Neuron (in vitro differentiated cells): ENCODE data around the gene PCDHB9.
A peak's percentile ranks its signal among the peaks of the same experiment; 100 is the strongest.
"Not testable (repeated sequence)": the region's sequence is repeated elsewhere in the genome, so short reads cannot be mapped to it uniquely, and the experiment has no call there.

Source experiments
- H2AFZ ChIP-seq: one replicate; pipeline ENCODE4 v1.6.1; 2013; ENCODE audit warnings: low read depth, mild to moderate bottlenecking, inconsistent platforms, low read length, moderate library complexity
- H3K27me3 ChIP-seq: one replicate; pipeline ENCODE4 v1.6.1; 2013; ENCODE audit warnings: low read length; ENCODE audit not compliant: insufficient read depth
- H3K36me3 ChIP-seq: one replicate; pipeline ENCODE4 v1.6.1; 2013; ENCODE audit warnings: low read length; ENCODE audit not compliant: insufficient read depth
- H3K4me1 ChIP-seq: one replicate; pipeline ENCODE4 v1.6.1; 2013; ENCODE audit warnings: low read length; ENCODE audit not compliant: insufficient read depth
- H3K4me3 ChIP-seq: 2 replicates; pipeline ENCODE4 v1.5.1; 2013; ENCODE audit warnings: mild to moderate bottlenecking, low read length, moderate library complexity
- H3K9me3 ChIP-seq: one replicate; pipeline ENCODE4 v1.6.1; 2013; ENCODE audit warnings: low read length

The PCDHB9 gene

GRCh38 chr5:141186897-141187512, at the start of gene PCDHB9:
TSS of gene PCDHB9 (plus strand) at chr5:141187161. CDS start at chr5:141187319, 158 bp downstream.
- Histone ChIP-seq H3K9me3 (peaks cover 17% of the 10 kb centered on the region), H3K4me3 (peak within 1 kb of the TSS; percentile 34), H3K36me3 (no peaks in the 10 kb centered on the region), H3K4me1 (no peaks in the 10 kb centered on the region), H2AFZ (no peak within 1 kb of the TSS), H3K27me3 (no peaks in the 10 kb centered on the region)

GRCh38 chr5:141137346-141137745, 49.6 kb upstream of the PCDHB9 start:
- not testable (repeated sequence) for H3K36me3 ChIP-seq, H3K27me3 ChIP-seq, H3K4me1 ChIP-seq, H2AFZ ChIP-seq, H3K4me3 ChIP-seq
- peaks cover 14% of the 10 kb centered on the region for H3K9me3 ChIP-seq

- peaks cover 14% of the 10 kb centered on the region for H3K9me3 ChIP-seq
- no peaks in the 10 kb centered on the region for H3K4me1 ChIP-seq
- no peak within 1 kb of the TSS for H3K4me3 ChIP-seq
Observed at GRCh38 chr5:141149812-141150211, 37.1 kb upstream of the PCDHB9 start, which contains the start of gene PCDHB6. TSS of gene PCDHB6 (plus strand) at chr5:141150057. CDS start at chr5:141150258, 201 bp downstream.

GRCh38 chr5:141150224-141150992, 36.6 kb upstream of the PCDHB9 start:
- no peak overlapping the region for H2AFZ ChIP-seq
- no peaks in the 10 kb centered on the region for H3K36me3 ChIP-seq
- H3K27me3 ChIP-seq = no peaks in the 10 kb centered on the region
- H3K9me3 ChIP-seq = peaks cover 14% of the 10 kb centered on the region
- no peak overlapping the region for H3K4me3 ChIP-seq
- H3K4me1 ChIP-seq = no peaks in the 10 kb centered on the region

More at GRCh38 chr5:141149812-141150211, 37.1 kb upstream of the PCDHB9 start, which contains the start of gene PCDHB6:
- Histone ChIP-seq H2AFZ (no peak within 1 kb of the TSS), H3K27me3 (no peaks in the 10 kb centered on the region), H3K36me3 (no peaks in the 10 kb centered on the region)

GRCh38 chr5:141150993-141151325, 36.0 kb upstream of the PCDHB9 start:
- H3K9me3 ChIP-seq = peaks cover 14% of the 10 kb centered on the region
- no peaks in the 10 kb centered on the region for H3K4me1 ChIP-seq
- H3K27me3 ChIP-seq = no peaks in the 10 kb centered on the region
- no peak overlapping the region for H3K4me3 ChIP-seq
- H3K36me3 ChIP-seq = no peaks in the 10 kb centered on the region
- no peak overlapping the region for H2AFZ ChIP-seq

- not testable (repeated sequence) for H3K4me1 ChIP-seq, H2AFZ ChIP-seq, H3K4me3 ChIP-seq
Observed at GRCh38 chr5:141151632-141152031, 35.3 kb upstream of the PCDHB9 start.

GRCh38 chr5:141152096-141152495, 34.9 kb upstream of the PCDHB9 start:
- H3K27me3 ChIP-seq, H3K4me1 ChIP-seq, H3K36me3 ChIP-seq, H2AFZ ChIP-seq, H3K4me3 ChIP-seq: not testable (repeated sequence)
- H3K9me3 ChIP-seq = peaks cover 21% of the 10 kb centered on the region

More at GRCh38 chr5:141151632-141152031, 35.3 kb upstream of the PCDHB9 start:
- H3K36me3 ChIP-seq, H3K27me3 ChIP-seq: not testable (repeated sequence)
- peaks cover 19% of the 10 kb centered on the region for H3K9me3 ChIP-seq

- Histone ChIP-seq H3K4me1 (no peaks in the 10 kb centered on the region), H2AFZ (no peak overlapping the region), H3K9me3 (peaks cover 14% of the 10 kb centered on the region), H3K4me3 (no peak overlapping the region), H3K27me3 (no peaks in the 10 kb centered on the region), H3K36me3 (no peaks in the 10 kb centered on the region)
Observed at GRCh38 chr5:141155540-141156374, 31.2 kb upstream of the PCDHB9 start.

- not testable (repeated sequence) for H3K27me3 ChIP-seq, H3K9me3 ChIP-seq, H2AFZ ChIP-seq, H3K4me3 ChIP-seq, H3K4me1 ChIP-seq, H3K36me3 ChIP-seq
Observed at GRCh38 chr5:141157356-141157755, 29.6 kb upstream of the PCDHB9 start.

GRCh38 chr5:141157901-141158300, 29.1 kb upstream of the PCDHB9 start:
- H3K4me1 ChIP-seq, H3K27me3 ChIP-seq, H3K9me3 ChIP-seq, H3K4me3 ChIP-seq, H3K36me3 ChIP-seq, H2AFZ ChIP-seq: not testable (repeated sequence)

- no peak within 1 kb of the TSS for H3K4me3 ChIP-seq
- no peaks in the 10 kb centered on the region for H3K36me3 ChIP-seq
- H3K27me3 ChIP-seq = no peaks in the 10 kb centered on the region
- no peaks in the 10 kb centered on the region for H3K4me1 ChIP-seq
- peaks cover 11% of the 10 kb centered on the region for H3K9me3 ChIP-seq
- H2AFZ ChIP-seq = no peak within 1 kb of the TSS
Observed at GRCh38 chr5:141172381-141173204, 14.4 kb upstream of the PCDHB9 start, which contains the start of gene PCDHB7. TSS of gene PCDHB7 (plus strand) at chr5:141172644. CDS start at chr5:141172836, 192 bp downstream.

- not testable (repeated sequence) for H3K4me1 ChIP-seq, H3K36me3 ChIP-seq, H3K27me3 ChIP-seq, H2AFZ ChIP-seq, H3K4me3 ChIP-seq
- peaks cover 14% of the 10 kb centered on the region for H3K9me3 ChIP-seq
Observed at GRCh38 chr5:141174291-141175104, 12.5 kb upstream of the PCDHB9 start.
